K562 (cell line): ENCODE results near the gene ARHGEF18. TPM values are rescaled to one million over a fixed set of nuclear protein-coding genes. Genes with fewer than 3 reads are reported as not detected.

Source experiments
- ATAC-seq: fragments of 200-7000 bp; cut with Tn5 transposase; 3 replicates; pipeline ENCODE4 v1.9.1; 2020; ENCODE audit warnings: moderate library complexity
- BruUV-seq: library from RNA; stranded (reverse); fragments of 400-500 nt; replicated peaks from 2 replicates; lab custom pipeline; 2021; lab: Mats Ljungman, UMichigan
- CTCF ChIA-PET: fragments of 300-600 bp; formaldehyde crosslinking; extraction: SDS; loops from one replicate; lab custom pipeline; 2021; ENCODE audit warnings: low intra/inter-chr PET ratio; lab: Yijun Ruan, JAX
- POLR2A ChIA-PET: fragments of 300-600, 350-650 bp; sonication (Branson Sonifier 250); formaldehyde crosslinking; extraction: SDS; loops from one replicate; lab custom pipeline; 2021; ENCODE audit warnings: antibody characterized with exemption, inconsistent platforms; lab: Yijun Ruan, JAX
- DNase-seq, 4 experiments: peaks; one replicate each; pipeline versions ENCODE4 v3.0.0 to v3.0.0-alpha.2; 2011 to 2018; ENCODE audit warnings: low spot score in 3 of 4, mixed read lengths in 3 of 4; ENCODE audit errors: extremely low read depth in 1 of 4
- FAIRE-seq: peaks from 2 replicates; lab custom pipeline; 2011; peaks lifted over from hg19 to GRCh38; lab: Jason Lieb, UNC
- H2AFZ ChIP-seq: 2 replicates; pipeline ENCODE4 v1.6.0; 2011; ENCODE audit warnings: low read depth, low read length, control low read depth, inconsistent platforms
- H3K27ac ChIP-seq: fragments of 200-600 bp; 3 replicates; pipeline ENCODE4 v1.8.0; 2011; ENCODE audit warnings: low read depth, mild to moderate bottlenecking, control low read depth, inconsistent platforms, low read length, moderate library complexity, mixed read lengths; ENCODE audit errors: extremely low read depth
- H3K27me3 ChIP-seq, 2 experiments: fragments of 300-600 bp in 1 of 2; 2 replicates in 1 of 2; 3 replicates in 1 of 2; pipeline versions ENCODE4 v1.6.0 to v1.8.0; 2011; ENCODE audit warnings: inconsistent platforms in 2 of 2, low read length in 2 of 2, mild to moderate bottlenecking in 1 of 2, mixed read lengths in 1 of 2, moderate library complexity in 1 of 2; ENCODE audit not compliant: control insufficient read depth in 2 of 2, insufficient read depth in 2 of 2
- H3K36me3 ChIP-seq: fragments of 300-600 bp; 3 replicates; pipeline ENCODE4 v1.8.0; 2011; ENCODE audit warnings: mild to moderate bottlenecking, low read length, inconsistent platforms; ENCODE audit not compliant: control insufficient read depth, insufficient read depth
- H3K4me1 ChIP-seq, 2 experiments: fragments of 200-600 bp in 1 of 2; replicated peaks in 1 of 2; 2 replicates in 1 of 2; 3 replicates in 1 of 2; pipeline versions ENCODE4 v1.5.1 to v1.8.0; 2011; ENCODE audit warnings: inconsistent platforms in 2 of 2, low read length in 2 of 2, mild to moderate bottlenecking in 1 of 2, mixed read lengths in 1 of 2, moderate library complexity in 1 of 2; ENCODE audit not compliant: control insufficient read depth in 2 of 2, insufficient read depth in 2 of 2
- H3K4me2 ChIP-seq: 2 replicates; pipeline ENCODE4 v1.6.1; 2011; ENCODE audit warnings: low read length, control low read depth, inconsistent platforms, mixed read lengths; ENCODE audit not compliant: insufficient read depth
- H3K4me3 ChIP-seq: fragments of 200-600 bp; sonication (generic), shearing (Covaris generic); 2 replicates; pipeline ENCODE4 v1.5.1; 2016; ENCODE audit warnings: control low read depth, inconsistent platforms
- H3K79me2 ChIP-seq: fragments of 200-600 bp; 3 replicates; pipeline ENCODE4 v1.8.0; 2011; ENCODE audit warnings: low read length, inconsistent platforms; ENCODE audit not compliant: control insufficient read depth, insufficient read depth
- H3K9ac ChIP-seq, 2 experiments: 2 replicates each; pipeline versions ENCODE4 v1.6.0 to v1.6.1; 2011; ENCODE audit warnings: low read depth in 2 of 2, low read length in 2 of 2, control low read depth in 1 of 2, inconsistent platforms in 1 of 2, mild to moderate bottlenecking in 1 of 2, mixed read lengths in 1 of 2; ENCODE audit not compliant: insufficient read depth in 1 of 2
- H3K9me1 ChIP-seq: one replicate; pipeline ENCODE4 v1.6.0; 2011; ENCODE audit warnings: inconsistent platforms, mild to moderate bottlenecking, low read length, moderate library complexity; ENCODE audit not compliant: control insufficient read depth, insufficient read depth
- H3K9me3 ChIP-seq: replicated peaks from 2 replicates; pipeline ENCODE4 v1.5.1; 2011; ENCODE audit warnings: low read depth, low read length, inconsistent platforms; ENCODE audit not compliant: control insufficient read depth, insufficient read depth
- H4K20me1 ChIP-seq: replicated peaks from 2 replicates; pipeline ENCODE4 v1.6.1; 2011; ENCODE audit warnings: low read length, inconsistent platforms, mixed read lengths; ENCODE audit not compliant: control insufficient read depth, insufficient read depth
- DACH1 ChIP-seq: fragments of 450-650 bp; IDR thresholded peaks from 2 replicates; pipeline ENCODE4 v1.6.1; 2018; ENCODE audit not compliant: partially characterized antibody
- EHMT2 ChIP-seq: fragments of 450-650 bp; IDR thresholded peaks from 2 replicates; pipeline ENCODE4 v1.6.1; 2018; ENCODE audit warnings: antibody characterized with exemption
- HDAC1 ChIP-seq, 2 experiments: fragments of 450-650 bp; IDR thresholded peaks; 2 replicates each; pipeline ENCODE4 v1.6.1; 2016 to 2017; ENCODE audit warnings: inconsistent platforms in 1 of 2, mild to moderate bottlenecking in 1 of 2, moderate library complexity in 1 of 2
- HNRNPK ChIP-seq: fragments of 200-400 bp; formaldehyde crosslinking; IDR thresholded peaks from one replicate; pipeline ENCODE4 v1.6.1; 2018; ENCODE audit warnings: mild to moderate bottlenecking, low read depth, low read length; ENCODE audit not compliant: poor library complexity, severe bottlenecking
- KDM1A ChIP-seq, 2 experiments: fragments of 450-650 bp; IDR thresholded peaks; 2 replicates each; pipeline ENCODE4 v1.6.1; 2016; ENCODE audit warnings: mild to moderate bottlenecking in 2 of 2
- MLLT1 ChIP-seq, 2 experiments: fragments of 450-650 bp; IDR thresholded peaks; 2 replicates each; pipeline ENCODE4 v1.6.1; 2016
- PRPF4 ChIP-seq: fragments of 200-400 bp; formaldehyde crosslinking; IDR thresholded peaks from one replicate; pipeline ENCODE4 v1.6.1; 2017; ENCODE audit warnings: low read length, low read depth, mild to moderate bottlenecking; ENCODE audit not compliant: insufficient read depth, poor library complexity, severe bottlenecking
- SIN3A ChIP-seq, 2 experiments: fragments of 150-350 bp in 1 of 2; IDR thresholded peaks; 2 replicates each; pipeline ENCODE4 v1.6.1; 2011 to 2016; ENCODE audit warnings: borderline replicate concordance in 2 of 2, low read depth in 2 of 2, low read length in 2 of 2, mild to moderate bottlenecking in 2 of 2, moderate library complexity in 2 of 2; ENCODE audit not compliant: control insufficient read depth in 1 of 2
- WGBS: fragments of 100-300 bp; shearing (Covaris generic); methylation state at CpG from one replicate; pipeline ENCODE4 v1.1.6; 2016; ENCODE audit warnings: low coverage, mixed read lengths; ENCODE audit not compliant: insufficient coverage; ENCODE audit errors: missing lambda C conversion rate; 5-methylcytosine and 5-hydroxymethylcytosine counted together
- in situ Hi-C: fragments of 300-500 bp; cut with MboI; formaldehyde crosslinking; loops from 4 replicates; pipeline ENCODE4 v1.15.0; 2018; ENCODE audit warnings: inconsistent platforms, mixed read lengths
- intact Hi-C: fragments of 100-400 bp; cut with micrococcal nuclease; formaldehyde crosslinking; loops from 2 replicates; pipeline ENCODE4 v1.14.2; 2022
- polyA plus RNA-seq, 8 experiments: library from polyadenylated mRNA; depleted of rRNA in 4 of 8; stranded (reverse) in 5 of 8; unstranded in 3 of 8; fragments of >200 nt; fragmentation: Nextera tagmentation in 2 of 8; fragmentation: Illumina TruSeq in 1 of 8; extraction: Ambion mirVana in 2 of 8; extraction: Trizol in 1 of 8; gene quantifications; 2 replicates each; pipeline versions ENCODE4 v1.2.1 to v1.2.3, GENCODE V29; 2011 to 2014; ENCODE audit warnings: inconsistent platforms in 1 of 8, missing spikeins in 1 of 8
- total RNA-seq, 7 experiments: library from RNA; depleted of rRNA in 6 of 7; stranded (reverse); fragments of >200 nt in 6 of 7; fragmentation: Illumina TruSeq in 2 of 7; extraction: Trizol in 2 of 7; gene quantifications; 2 replicates each; pipeline versions ENCODE4 v1.2.1 to v1.2.3, GENCODE V29; 2011 to 2021; ENCODE audit warnings: low replicate concordance in 1 of 7
- TF ChIP-seq, protein P1 (sequence below), 3 experiments: IDR thresholded peaks in 2 of 3; conservative IDR thresholded peaks in 1 of 3; 2 replicates each; pipeline ENCODE4 v1.5.1; 2011 to 2012; ENCODE audit warnings: low read length in 3 of 3, mild to moderate bottlenecking in 3 of 3, control low read depth in 2 of 3, improper control_type of control experiment in 1 of 3, inconsistent platforms in 1 of 3, low read depth in 1 of 3, mixed read lengths in 1 of 3, moderate library complexity in 1 of 3; ENCODE audit not compliant: insufficient read depth in 2 of 3
- TF ChIP-seq, protein P2 (sequence below): sonication (generic); formaldehyde crosslinking; IDR thresholded peaks from 2 replicates; pipeline ENCODE4 v1.5.0; 2020; ENCODE audit warnings: missing genetic modification reagents

The ARHGEF18 gene
- total and polyA plus RNA-seq, 9 of the 15 experiments (the other 6 are each of a cell fraction or from before 2014, with no cell fraction given), result 0.04 to 16.5 (median 4.5) TPM

- H3K27me3 ChIP-seq, result no peaks in the 10 kb centered on the region
- no TSS peak for BruUV-seq
- in situ Hi-C loops, result no loop called here
- no peaks in the 10 kb centered on the region for H3K9me1 ChIP-seq
- POLR2A ChIA-PET, result interaction anchor here (0.6 kb wide), 1 partner anchor 193 kb away, joined by 3 read pairs; no protein-coding TSS in a partner anchor
- H3K27ac ChIP-seq, result no peak overlapping the region
- no peaks in the 10 kb centered on the region; the same call in 1 of the 2 replicates for H4K20me1 ChIP-seq
- no peaks in the 10 kb centered on the region for H3K79me2 ChIP-seq
- DNase-seq, result no peak
- WGBS, result 2% methylated on average over 4 of the region's 4 CpGs
- no peaks in the 10 kb centered on the region for H3K4me1 ChIP-seq
- H3K9ac ChIP-seq, result no peak overlapping the region
- H3K9me3 ChIP-seq, result 0 out of 2 replicates have a peak, but pooled peaks cover 2% of the 10 kb centered on the region
- no peak for FAIRE-seq
- no peak overlapping the region for H3K4me2 ChIP-seq
- H3K36me3 ChIP-seq, result no peaks in the 10 kb centered on the region
- no peak overlapping the region for H3K4me3 ChIP-seq
- CTCF ChIA-PET, result interaction anchor here (0.6 kb wide), 1 partner anchor 19 kb away, joined by 3 read pairs; no protein-coding TSS in a partner anchor
- TF ChIP-seq, protein P1, sequence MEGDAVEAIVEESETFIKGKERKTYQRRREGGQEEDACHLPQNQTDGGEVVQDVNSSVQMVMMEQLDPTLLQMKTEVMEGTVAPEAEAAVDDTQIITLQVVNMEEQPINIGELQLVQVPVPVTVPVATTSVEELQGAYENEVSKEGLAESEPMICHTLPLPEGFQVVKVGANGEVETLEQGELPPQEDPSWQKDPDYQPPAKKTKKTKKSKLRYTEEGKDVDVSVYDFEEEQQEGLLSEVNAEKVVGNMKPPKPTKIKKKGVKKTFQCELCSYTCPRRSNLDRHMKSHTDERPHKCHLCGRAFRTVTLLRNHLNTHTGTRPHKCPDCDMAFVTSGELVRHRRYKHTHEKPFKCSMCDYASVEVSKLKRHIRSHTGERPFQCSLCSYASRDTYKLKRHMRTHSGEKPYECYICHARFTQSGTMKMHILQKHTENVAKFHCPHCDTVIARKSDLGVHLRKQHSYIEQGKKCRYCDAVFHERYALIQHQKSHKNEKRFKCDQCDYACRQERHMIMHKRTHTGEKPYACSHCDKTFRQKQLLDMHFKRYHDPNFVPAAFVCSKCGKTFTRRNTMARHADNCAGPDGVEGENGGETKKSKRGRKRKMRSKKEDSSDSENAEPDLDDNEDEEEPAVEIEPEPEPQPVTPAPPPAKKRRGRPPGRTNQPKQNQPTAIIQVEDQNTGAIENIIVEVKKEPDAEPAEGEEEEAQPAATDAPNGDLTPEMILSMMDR (IDR thresholded peaks at IDR 0.05 in 2 of 3, conservative IDR thresholded peaks at IDR 0.05 in 1 of 3; ENCODE audit: insufficient read depth in 2 of 3, low read depth in 1 of 3, low read length in 3 of 3), result peak in 1 of 3 experiments; percentile 7; a peak in 1 of 6 replicates
- TF ChIP-seq HNRNPK, result no peak
- intact Hi-C loops, result no loop called here
- H2AFZ ChIP-seq, result no peak overlapping the region
- ATAC-seq, result no peak
Observed at GRCh38 chr19:7328647-7329046, 20.1 kb upstream of the ARHGEF18 start.

- no peak overlapping the region for H3K4me3 ChIP-seq
- no peaks in the 10 kb centered on the region for H4K20me1 ChIP-seq
- no TSS peak for BruUV-seq
- FAIRE-seq, result no peak
- peaks cover 0 to 4% of the 10 kb centered on the region in 2 experiments; a peak in 1 of 5 replicates for H3K27me3 ChIP-seq
- no peak overlapping the region for H2AFZ ChIP-seq
- ChIA-PET CTCF (no interaction called here), POLR2A (no interaction called here)
- 48% methylated on average over 4 of the region's 4 CpGs for WGBS
- peak in 1 of 2 experiments; percentile 37; a peak in 1 of 4 replicates for TF ChIP-seq KDM1A (IDR thresholded peaks at IDR 0.05)
- no peak for TF ChIP-seq PRPF4
- TF ChIP-seq EHMT2, result peak; percentile 43; the same call in 1 of the 2 replicates
- TF ChIP-seq, protein P2, sequence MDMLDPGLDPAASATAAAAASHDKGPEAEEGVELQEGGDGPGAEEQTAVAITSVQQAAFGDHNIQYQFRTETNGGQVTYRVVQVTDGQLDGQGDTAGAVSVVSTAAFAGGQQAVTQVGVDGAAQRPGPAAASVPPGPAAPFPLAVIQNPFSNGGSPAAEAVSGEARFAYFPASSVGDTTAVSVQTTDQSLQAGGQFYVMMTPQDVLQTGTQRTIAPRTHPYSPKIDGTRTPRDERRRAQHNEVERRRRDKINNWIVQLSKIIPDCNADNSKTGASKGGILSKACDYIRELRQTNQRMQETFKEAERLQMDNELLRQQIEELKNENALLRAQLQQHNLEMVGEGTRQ, result no peak
- no peak for TF ChIP-seq SIN3A (IDR thresholded peaks at IDR 0.05; ENCODE audit: borderline replicate concordance in 2 of 2, control insufficient read depth in 1 of 2, low read depth in 2 of 2, low read length in 2 of 2)
- TF ChIP-seq DACH1, result peak; percentile 23
- peak in 1 of 2 experiments; percentile 19; a peak in 1 of 4 replicates for TF ChIP-seq MLLT1 (IDR thresholded peaks at IDR 0.05)
- TF ChIP-seq HDAC1 (IDR thresholded peaks at IDR 0.05), result peak in 1 of 2 experiments; percentile 61; a peak in 1 of 4 replicates
- ATAC-seq, result no peak
- no peak overlapping the region for H3K9ac ChIP-seq
- H3K9me3 ChIP-seq, result peaks cover 2% of the 10 kb centered on the region; the same call in 1 of the 2 replicates
- intact Hi-C loops (no loop called here), in situ Hi-C loops (loop anchor here (10.0 kb wide), 1 partner anchor 227 kb away; no protein-coding TSS in a partner anchor)
- H3K4me2 ChIP-seq, result no peak overlapping the region
- no peaks in the 10 kb centered on the region for H3K79me2 ChIP-seq
- H3K9me1 ChIP-seq, result no peaks in the 10 kb centered on the region
- no peaks in the 10 kb centered on the region for H3K4me1 ChIP-seq
- H3K36me3 ChIP-seq, result no peaks in the 10 kb centered on the region
- DNase-seq, result no peak
- no peak overlapping the region for H3K27ac ChIP-seq
Observed at GRCh38 chr19:7331446-7331845, 17.3 kb upstream of the ARHGEF18 start.
